ENCODE measurements around the gene MYNN. TPM values are rescaled to one million over a fixed set of nuclear protein-coding genes. Genes with fewer than 3 reads are reported as not detected.

Gene MYNN
- total RNA-seq, 1 experiment from 2014 or later = 16.2 TPM

- no TSS peak for BruUV-seq (replicated peaks)
- intact Hi-C loops (cut with micrococcal nuclease; ENCODE audit: unreplicated experiment) (no loop called here), in situ Hi-C loops (cut with HindIII; ENCODE audit: low pct_unique_long_range_greater_than_20kb, low sequenced_read_pairs) (no loop called here)
- H3K27ac ChIP-seq (ENCODE audit: low read length) = peak overlapping the region; percentile 63; the same call in 1 of the 2 replicates
- no peaks in the 10 kb centered on the region for H3K27me3 ChIP-seq (ENCODE audit: control insufficient read depth, insufficient read depth, low read length)
- ChIA-PET CTCF (no interaction called here), POLR2A (no interaction called here)
- no peaks in the 10 kb centered on the region for H3K9me3 ChIP-seq (ENCODE audit: control insufficient read depth, insufficient read depth, low read depth, low read length)
- no peak for DNase-seq (ENCODE audit: low read depth, low spot score)
- H3K36me3 ChIP-seq (ENCODE audit: control insufficient read depth, insufficient read depth, low read length) = no peaks in the 10 kb centered on the region
- peaks cover 17% of the 10 kb centered on the region; the same call in 1 of the 2 replicates for H3K4me1 ChIP-seq (ENCODE audit: control insufficient read depth, insufficient read depth, low read length)
- TF ChIP-seq POLR2AphosphoS5 (IDR thresholded peaks at IDR 0.05; ENCODE audit: low read depth, low read length) (no peak), REST (IDR thresholded peaks at IDR 0.05; ENCODE audit: insufficient read depth in 1 of 2, low read depth in 2 of 2, low read length in 1 of 2) (no peak), TCF7L2 (IDR thresholded peaks at IDR 0.05; ENCODE audit: low read depth, low read length) (no peak), SIN3A (IDR thresholded peaks at IDR 0.05; ENCODE audit: borderline replicate concordance, insufficient read depth, low read depth, low read length) (no peak), CTCF (IDR thresholded peaks at IDR 0.05) (no peak)
- peak; percentile 48 for ATAC-seq
- H3K4me3 ChIP-seq (ENCODE audit: low read depth in 2 of 2, low read length in 2 of 2) = peak overlapping the region; percentile 39 to 60
These were observed 38.6 kb downstream of the MYNN start for GRCh38 chr3:169811631-169812331.

GRCh38 chr3:169812332-169813235, 39.4 kb downstream of the MYNN start, which contains the start of the genes LRRC34 and LRRIQ4:
TSS of gene LRRC34 (minus strand) at chr3:169812904. CDS start at chr3:169812548, 356 bp downstream.
TSS of gene LRRIQ4 (plus strand) at chr3:169812870. CDS start at chr3:169821922, 9,052 bp downstream.
- intact Hi-C loops (cut with micrococcal nuclease; ENCODE audit: unreplicated experiment) = no loop called here
- ATAC-seq = peak; percentile 88

More at GRCh38 chr3:169812332-169813235, 39.4 kb downstream of the MYNN start, which contains the start of the genes LRRC34 and LRRIQ4:
- H3K4me1 ChIP-seq (ENCODE audit: control insufficient read depth, insufficient read depth, low read length) = peaks cover 17% of the 10 kb centered on the region; the same call in 1 of the 2 replicates
- peak within 1 kb of the TSS; percentile 63 for H3K27ac ChIP-seq (ENCODE audit: low read length)
- in situ Hi-C loops (cut with HindIII; ENCODE audit: low pct_unique_long_range_greater_than_20kb, low sequenced_read_pairs) = no loop called here
- BruUV-seq (replicated peaks) = no TSS peak
- no peaks in the 10 kb centered on the region for H3K36me3 ChIP-seq (ENCODE audit: control insufficient read depth, insufficient read depth, low read length)
- H3K27me3 ChIP-seq (ENCODE audit: control insufficient read depth, insufficient read depth, low read length) = no peaks in the 10 kb centered on the region
- POLR2A ChIA-PET = no interaction called here
- TF ChIP-seq REST (IDR thresholded peaks at IDR 0.05; ENCODE audit: insufficient read depth in 1 of 2, low read depth in 2 of 2, low read length in 1 of 2) (no peak), POLR2AphosphoS5 (IDR thresholded peaks at IDR 0.05; ENCODE audit: low read depth, low read length) (peak; percentile 27; the same call in 1 of the 2 replicates)
- CTCF ChIA-PET = no interaction called here
- no peak for DNase-seq (ENCODE audit: low read depth, low spot score)
- no peaks in the 10 kb centered on the region for H3K9me3 ChIP-seq (ENCODE audit: control insufficient read depth, insufficient read depth, low read depth, low read length)
- H3K4me3 ChIP-seq (ENCODE audit: low read depth in 2 of 2, low read length in 2 of 2) = peak within 1 kb of the TSS; percentile 39 to 60

Data from Panc1 (cell line).